ENCODE measurements around the gene MBOAT2.

Gene MBOAT2

GRCh38 chr2:8850845-8851487, 152.5 kb downstream of the MBOAT2 start:
- DNase-seq = no peak

- no peak for DNase-seq
Measured at GRCh38 chr2:8849327-8849726, 154.2 kb downstream of the MBOAT2 start.

- no peak for DNase-seq
Measured at GRCh38 chr2:8848328-8849100, 155.0 kb downstream of the MBOAT2 start.

GRCh38 chr2:8847400-8847799, 156.1 kb downstream of the MBOAT2 start:
- no peak for DNase-seq

- no peak for DNase-seq
Measured at GRCh38 chr2:8841932-8842331, 161.6 kb downstream of the MBOAT2 start.

- no peak for DNase-seq
Measured at GRCh38 chr2:8840475-8841091, 162.9 kb downstream of the MBOAT2 start.

GRCh38 chr2:8839189-8839965, 164.1 kb downstream of the MBOAT2 start:
- DNase-seq = no peak

GRCh38 chr2:8837795-8838140, 165.7 kb downstream of the MBOAT2 start:
- no peak for DNase-seq

GRCh38 chr2:8836971-8837794, 166.3 kb downstream of the MBOAT2 start, which contains the start of gene KIDINS220:
KIDINS220 (minus strand) TSS chr2:8837613; CDS start chr2:8827093, 10,520 bp downstream.
- peak; percentile 85 for DNase-seq

GRCh38 chr2:8835279-8835678, 168.2 kb downstream of the MBOAT2 start:
- no peak for DNase-seq

GRCh38 chr2:8833853-8834252, 169.6 kb downstream of the MBOAT2 start:
- DNase-seq = no peak

GRCh38 chr2:8831516-8831915, 172.0 kb downstream of the MBOAT2 start:
- no peak for DNase-seq

- DNase-seq = no peak
Measured at GRCh38 chr2:8827729-8828128, 175.8 kb downstream of the MBOAT2 start.

GRCh38 chr2:8822218-8822617, 181.3 kb downstream of the MBOAT2 start:
- DNase-seq = no peak

- DNase-seq = no peak
Measured at GRCh38 chr2:8821276-8822217, 181.9 kb downstream of the MBOAT2 start.

GRCh38 chr2:8819948-8820347, 183.5 kb downstream of the MBOAT2 start:
- no peak for DNase-seq

GRCh38 chr2:8819194-8819593, 184.3 kb downstream of the MBOAT2 start:
- DNase-seq = no peak

- no peak for DNase-seq
Measured at GRCh38 chr2:8817221-8817620, 186.3 kb downstream of the MBOAT2 start.

GRCh38 chr2:8806885-8807704, 196.4 kb downstream of the MBOAT2 start:
- DNase-seq = no peak

Measured in CD4-positive, alpha-beta T cell treated with Interferon gamma for 1 hour (primary cell).